Tibial nerve (tissue), 3 donors: ENCODE data around the gene PPP6R1.
"Not testable (repeated sequence)": the region's sequence is repeated elsewhere in the genome, so short reads cannot be mapped to it uniquely, and the experiment has no call there.

Source experiments
- POLR2A ChIP-seq, 2 donors: fragments of 450-650 bp; IDR thresholded peaks; one replicate each; pipeline ENCODE4 v1.6.1; 2017; ENCODE audit warnings: antibody characterized with exemption in 2 of 2, mild to moderate bottlenecking in 2 of 2, moderate library complexity in 2 of 2
- TF ChIP-seq, protein P1 (sequence below), 5 experiments: fragments of 200-600 bp in 3 of 5; fragments of 450-650 bp in 2 of 5; sonication (generic) in 3 of 5; IDR thresholded peaks; one replicate each; pipeline ENCODE4 v1.5.1; 2016 to 2019; ENCODE audit warnings: antibody characterized with exemption in 5 of 5, mild to moderate bottlenecking in 3 of 5, moderate library complexity in 2 of 5

DNA sequence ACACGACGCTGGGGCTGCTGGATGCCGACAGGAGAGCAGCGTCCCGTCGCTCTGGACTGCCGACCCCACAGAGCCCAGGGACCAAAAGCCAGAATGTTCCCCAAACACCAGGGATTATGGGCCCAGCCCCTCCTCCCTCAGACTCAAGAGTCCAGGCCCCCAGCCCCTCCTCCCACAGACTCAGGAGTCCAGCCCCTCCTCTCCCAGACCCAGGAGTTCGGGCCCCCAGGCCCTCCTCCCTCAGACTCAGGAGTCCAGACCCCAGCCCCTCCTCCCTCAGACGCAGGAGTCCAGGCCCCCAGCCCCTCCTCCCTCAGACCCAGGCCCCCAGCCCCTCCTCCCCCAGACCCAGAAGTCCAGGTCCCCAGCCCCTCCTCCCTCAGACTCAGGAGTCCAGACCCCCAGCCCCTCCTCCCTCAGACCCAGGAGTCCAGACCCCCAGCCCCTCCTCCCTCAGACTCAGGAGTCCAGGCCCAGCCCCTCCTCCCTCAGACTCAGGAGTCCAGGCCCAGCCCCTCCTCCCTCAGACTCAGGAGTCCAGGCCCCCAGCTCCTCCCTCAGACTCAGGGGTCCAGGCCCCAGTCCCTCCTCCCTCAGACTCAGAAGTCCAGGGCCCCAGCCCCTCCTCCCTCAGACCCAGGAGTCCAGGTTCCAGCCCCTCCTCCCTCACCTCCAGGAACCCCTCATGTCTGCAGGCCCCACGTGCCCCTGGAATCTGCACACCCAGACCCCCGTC, 34.0 kb downstream of the PPP6R1 start:
- TF ChIP-seq, protein P1, sequence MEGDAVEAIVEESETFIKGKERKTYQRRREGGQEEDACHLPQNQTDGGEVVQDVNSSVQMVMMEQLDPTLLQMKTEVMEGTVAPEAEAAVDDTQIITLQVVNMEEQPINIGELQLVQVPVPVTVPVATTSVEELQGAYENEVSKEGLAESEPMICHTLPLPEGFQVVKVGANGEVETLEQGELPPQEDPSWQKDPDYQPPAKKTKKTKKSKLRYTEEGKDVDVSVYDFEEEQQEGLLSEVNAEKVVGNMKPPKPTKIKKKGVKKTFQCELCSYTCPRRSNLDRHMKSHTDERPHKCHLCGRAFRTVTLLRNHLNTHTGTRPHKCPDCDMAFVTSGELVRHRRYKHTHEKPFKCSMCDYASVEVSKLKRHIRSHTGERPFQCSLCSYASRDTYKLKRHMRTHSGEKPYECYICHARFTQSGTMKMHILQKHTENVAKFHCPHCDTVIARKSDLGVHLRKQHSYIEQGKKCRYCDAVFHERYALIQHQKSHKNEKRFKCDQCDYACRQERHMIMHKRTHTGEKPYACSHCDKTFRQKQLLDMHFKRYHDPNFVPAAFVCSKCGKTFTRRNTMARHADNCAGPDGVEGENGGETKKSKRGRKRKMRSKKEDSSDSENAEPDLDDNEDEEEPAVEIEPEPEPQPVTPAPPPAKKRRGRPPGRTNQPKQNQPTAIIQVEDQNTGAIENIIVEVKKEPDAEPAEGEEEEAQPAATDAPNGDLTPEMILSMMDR (IDR thresholded peaks at IDR 0.05) = not testable (repeated sequence)
- not testable (repeated sequence) for TF ChIP-seq POLR2A (IDR thresholded peaks at IDR 0.05)
